GM19452 (cell line): ENCODE data around the gene ITPRID1.
"Not testable (repeated sequence)": the region's sequence is repeated elsewhere in the genome, so short reads cannot be mapped to it uniquely, and the experiment has no call there.

Experiments
- ATAC-seq: cut with Tn5 transposase; IDR thresholded peaks from one replicate; pipeline ENCODE4 v1.9.1; 2021; ENCODE audit not compliant: unreplicated experiment

ITPRID1 gene

DNA sequence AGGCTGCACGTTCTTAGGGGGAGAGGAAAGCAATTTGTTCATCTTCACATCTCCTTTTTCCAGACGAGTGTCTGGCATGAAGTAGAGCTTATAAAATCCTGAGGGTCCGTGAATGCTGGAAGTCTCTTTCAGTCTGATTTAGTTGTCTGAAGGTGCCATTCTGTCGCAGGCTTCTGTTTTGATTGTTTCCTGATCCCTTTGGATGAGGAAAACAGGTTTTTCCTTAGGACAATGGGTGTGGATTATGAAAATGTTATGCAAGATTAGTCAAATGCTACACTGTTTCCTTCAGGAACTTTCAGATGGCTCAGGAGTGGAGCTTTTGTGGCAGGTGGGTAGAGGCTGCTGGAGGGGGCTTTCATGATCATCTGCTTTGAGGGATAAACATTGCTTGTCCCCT is at the start of gene ITPRID1:
Gene ITPRID1, plus strand, starts transcription at position 301 of the 400 bp plus-strand sequence. CDS start 38,935 bp downstream, outside the sequence.
- ATAC-seq, result no peak

DNA sequence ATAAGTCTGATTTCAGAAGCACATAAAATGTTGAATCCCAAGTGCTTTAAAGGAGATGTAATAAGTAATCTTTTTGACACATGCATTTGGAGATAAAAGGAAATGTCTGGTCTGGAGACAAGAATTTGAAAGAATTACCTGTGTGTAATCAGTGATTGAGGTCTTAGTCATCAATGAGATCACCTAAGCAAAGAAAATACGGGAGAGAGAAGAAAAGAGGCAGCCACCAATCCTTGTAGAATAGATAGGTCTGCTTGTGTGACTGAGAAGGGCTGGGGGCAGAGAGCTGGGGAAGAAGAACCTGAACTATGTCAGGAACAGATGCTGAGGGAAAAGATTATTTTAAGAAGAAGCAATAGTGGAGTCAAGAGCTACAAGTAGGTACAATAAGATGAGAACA is 49.3 kb upstream of the ITPRID1 start:
- no peak for ATAC-seq

DNA sequence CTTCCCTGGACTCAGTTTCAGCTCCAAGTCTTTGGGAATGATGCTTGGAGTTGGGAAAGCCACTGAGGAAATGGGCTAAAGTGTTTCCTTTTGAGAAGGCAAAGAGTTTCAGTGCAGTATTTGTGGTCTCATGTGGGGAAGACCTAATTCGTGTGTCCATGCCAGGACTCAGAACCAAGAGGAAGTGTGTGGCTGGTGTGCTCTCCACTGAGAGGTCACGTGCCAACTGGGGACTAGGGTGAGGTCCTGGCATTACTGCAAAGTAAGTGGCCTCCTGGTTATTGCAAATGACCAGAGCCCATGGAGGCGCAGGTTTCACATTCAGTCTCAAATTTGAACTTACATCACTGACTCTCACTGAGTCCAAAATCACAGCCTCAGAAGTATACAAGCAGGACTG is 48.6 kb upstream of the ITPRID1 start:
- ATAC-seq, result no peak

DNA sequence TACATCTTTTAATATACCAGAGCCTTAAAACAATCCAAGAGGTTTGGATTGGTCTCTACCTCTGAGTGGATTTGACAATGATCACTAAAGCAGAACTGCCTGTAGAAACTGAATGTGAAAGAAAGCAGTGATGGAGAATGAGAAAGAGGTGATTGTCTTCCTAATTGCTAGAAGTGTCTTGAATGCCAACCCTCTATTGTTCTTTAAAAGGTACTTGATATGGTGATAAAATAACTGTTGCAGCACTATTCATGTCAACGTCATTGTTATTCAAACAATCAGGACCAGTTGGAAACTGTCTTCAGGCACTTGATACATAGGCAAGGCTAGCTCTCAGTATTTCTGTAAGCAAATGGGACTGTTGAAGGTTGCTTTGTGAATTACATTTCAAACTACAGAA is 47.9 kb upstream of the ITPRID1 start:
- no peak for ATAC-seq

DNA sequence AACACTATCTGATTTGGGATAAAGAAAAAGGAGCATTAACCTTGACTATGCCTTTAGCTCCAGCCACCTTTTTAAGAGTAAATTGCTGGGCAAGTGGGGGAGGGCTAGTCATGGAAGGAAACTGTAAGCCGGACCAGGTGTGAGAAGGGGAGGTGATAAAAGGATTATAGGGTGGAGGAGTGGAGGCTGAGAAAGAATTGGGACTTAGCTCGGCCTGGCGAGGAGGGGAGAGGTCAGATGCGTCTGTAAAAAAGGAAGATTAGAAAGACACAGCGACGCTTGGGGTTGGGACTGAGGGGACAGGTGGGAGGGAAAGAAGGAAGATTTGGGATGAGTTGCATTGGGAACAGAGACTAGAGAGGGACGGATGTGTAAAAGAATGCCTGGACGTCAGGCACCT is 43.0 kb upstream of the ITPRID1 start:
- not testable (repeated sequence) for ATAC-seq

DNA sequence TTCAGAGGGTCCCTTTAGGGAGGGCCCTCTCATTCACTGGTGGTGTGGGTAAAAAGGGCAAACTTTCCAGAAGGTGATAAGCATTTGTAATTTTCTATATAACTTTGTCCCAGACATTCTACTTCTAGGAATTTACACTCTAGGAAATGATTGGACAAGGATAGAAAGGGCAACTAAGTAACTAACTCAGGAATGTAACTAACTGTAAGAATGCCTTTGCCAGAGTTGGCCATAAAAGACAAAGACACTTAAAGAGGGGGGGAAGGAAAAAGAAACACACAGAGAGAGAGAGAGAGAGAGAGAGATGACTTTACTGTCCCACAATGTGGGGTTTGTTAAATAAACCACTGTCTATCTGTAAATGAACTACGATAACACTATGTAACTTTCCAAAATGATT is 38.5 kb upstream of the ITPRID1 start:
- no peak for ATAC-seq

DNA sequence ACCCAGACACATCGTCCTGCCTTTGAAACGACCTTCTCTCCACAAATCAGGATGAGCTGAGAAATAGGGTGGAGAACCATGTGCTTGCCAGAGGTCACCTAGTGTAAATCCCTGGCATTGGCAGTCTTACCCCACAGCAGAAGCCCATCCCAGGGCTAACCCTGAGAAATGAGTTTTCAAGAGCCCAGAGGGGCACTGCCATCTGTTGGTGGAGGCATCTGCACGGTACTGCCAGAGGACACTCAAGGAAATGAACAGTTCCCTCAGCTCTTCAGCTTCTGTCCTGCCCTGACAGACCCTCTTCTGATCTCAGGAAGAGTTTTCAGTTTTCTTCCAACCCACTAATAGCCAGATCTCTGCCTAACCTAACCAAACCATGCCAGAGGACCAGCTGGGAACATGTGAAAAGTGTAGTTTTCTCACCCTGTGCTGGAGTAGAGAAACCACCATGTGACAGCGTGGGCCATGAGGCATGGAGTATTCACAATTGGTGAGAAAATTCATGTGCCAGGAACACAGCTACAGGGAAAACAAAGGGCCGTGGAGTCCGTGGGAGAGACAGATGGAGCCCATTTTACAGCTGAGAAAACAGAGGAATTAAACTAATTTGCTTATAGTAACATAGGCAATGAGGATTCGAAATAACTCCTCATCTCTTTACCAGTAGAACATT is 37.7 kb upstream of the ITPRID1 start:
- no peak for ATAC-seq

DNA sequence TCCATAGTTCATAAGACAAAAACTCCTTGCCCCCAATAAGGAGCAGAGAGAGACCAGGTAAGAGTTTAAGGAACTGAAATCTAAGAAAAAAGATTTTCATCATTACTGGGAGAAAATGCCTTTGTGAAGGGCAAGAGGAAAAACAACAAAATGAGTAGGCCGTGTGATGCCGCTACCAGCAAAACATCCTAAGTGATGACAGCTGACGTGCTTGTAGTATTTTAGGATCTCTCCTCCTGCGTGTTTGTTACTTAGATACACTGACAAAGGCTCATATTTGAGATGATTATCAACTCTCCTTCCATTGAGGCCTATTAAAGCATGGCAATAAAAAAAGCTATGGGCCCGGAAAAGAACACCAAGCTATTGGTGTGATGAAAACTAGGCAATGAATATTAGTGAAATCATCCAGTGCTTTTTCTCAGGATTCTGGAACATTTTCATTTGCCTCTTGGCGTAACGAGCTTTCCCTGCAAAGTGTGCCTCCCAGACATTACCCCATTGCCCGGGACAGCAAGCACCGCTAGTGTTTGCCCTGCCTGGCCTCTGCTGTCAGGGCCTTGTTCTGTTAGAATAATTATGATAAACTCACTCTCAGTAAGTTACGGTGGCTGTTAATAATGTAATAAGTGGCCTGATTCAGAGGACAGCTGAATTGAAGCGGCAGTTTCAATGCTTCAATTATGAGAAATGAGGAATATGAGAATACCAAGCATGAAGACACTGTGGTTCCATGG is 36.8 kb upstream of the ITPRID1 start:
- ATAC-seq, result no peak

DNA sequence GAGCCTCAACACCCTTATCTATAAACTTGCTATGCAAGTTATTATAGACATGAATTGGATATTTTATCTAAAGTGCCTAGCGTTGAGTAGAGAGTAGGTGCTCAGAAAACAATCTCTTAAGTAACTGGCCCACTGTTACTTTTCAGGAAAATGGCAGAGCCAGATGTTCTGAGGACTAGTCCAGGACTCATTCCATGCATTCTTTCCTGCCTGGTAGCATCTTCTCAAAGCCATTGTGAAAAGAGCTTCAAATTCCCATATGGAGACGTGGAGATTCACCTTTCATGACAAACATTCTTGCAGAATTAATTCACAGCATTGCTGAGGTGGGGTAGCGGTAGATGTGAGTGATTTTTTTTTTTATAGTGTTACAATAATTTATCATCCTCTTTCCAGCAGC is 35.9 kb upstream of the ITPRID1 start:
- no peak for ATAC-seq

DNA sequence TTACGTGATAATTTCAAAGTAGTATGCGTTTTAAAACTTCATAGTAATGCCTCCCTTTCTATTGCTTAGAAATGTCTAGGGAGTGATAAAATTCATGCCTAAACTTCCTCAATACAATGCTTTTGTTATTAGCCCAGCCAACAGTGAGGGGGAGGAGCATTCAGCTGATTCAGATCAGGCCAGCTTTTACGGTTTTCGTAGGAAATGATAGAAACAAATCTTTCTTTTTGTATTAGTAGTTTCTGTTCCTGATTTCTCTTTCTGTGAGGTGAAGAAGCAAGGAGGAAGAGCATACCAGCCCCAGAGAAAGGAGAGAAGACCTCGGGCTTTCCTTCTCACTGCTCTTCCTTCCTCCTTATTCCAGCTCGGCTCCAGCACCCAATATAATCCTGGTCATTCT is 35.2 kb upstream of the ITPRID1 start:
- ATAC-seq, result peak; percentile 84

DNA sequence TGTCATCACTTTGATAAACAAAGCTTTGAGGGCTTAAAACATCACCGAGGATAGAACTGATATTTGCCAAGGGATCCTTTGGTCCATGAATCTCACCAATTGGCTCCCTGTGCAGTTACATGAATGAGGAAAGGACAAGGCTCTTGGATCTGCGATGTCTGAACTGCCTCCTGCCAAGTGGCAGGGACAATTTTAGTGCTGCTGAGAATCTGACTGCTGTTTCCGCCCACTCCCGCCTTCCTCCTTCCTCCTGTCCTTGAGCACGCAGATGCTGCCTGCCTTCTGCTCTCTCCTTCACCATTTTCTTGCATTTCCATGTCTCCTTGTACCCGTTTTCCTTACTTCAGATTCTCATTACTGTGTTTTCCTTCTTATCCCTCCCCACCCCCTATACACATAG is 26.8 kb upstream of the ITPRID1 start:
- no peak for ATAC-seq

DNA sequence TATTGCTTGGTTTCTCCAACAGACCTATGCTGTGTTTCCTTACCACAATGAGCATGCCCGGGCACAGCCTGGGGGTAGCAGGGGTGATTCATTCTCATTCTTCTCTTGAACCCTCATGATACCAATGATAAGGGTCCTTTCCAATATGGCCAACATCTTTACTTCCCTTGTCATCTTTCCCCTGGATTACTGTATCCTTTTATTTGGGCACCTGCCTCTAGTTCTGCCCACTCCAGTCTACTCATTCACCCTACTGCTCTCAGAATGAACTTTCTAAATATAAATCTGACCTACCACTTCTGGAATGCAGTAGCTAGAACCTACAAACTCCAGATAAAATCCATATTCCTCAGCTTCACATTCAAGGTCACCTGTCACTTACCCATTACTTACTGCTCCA is 26.4 kb upstream of the ITPRID1 start:
- ATAC-seq, result no peak

DNA sequence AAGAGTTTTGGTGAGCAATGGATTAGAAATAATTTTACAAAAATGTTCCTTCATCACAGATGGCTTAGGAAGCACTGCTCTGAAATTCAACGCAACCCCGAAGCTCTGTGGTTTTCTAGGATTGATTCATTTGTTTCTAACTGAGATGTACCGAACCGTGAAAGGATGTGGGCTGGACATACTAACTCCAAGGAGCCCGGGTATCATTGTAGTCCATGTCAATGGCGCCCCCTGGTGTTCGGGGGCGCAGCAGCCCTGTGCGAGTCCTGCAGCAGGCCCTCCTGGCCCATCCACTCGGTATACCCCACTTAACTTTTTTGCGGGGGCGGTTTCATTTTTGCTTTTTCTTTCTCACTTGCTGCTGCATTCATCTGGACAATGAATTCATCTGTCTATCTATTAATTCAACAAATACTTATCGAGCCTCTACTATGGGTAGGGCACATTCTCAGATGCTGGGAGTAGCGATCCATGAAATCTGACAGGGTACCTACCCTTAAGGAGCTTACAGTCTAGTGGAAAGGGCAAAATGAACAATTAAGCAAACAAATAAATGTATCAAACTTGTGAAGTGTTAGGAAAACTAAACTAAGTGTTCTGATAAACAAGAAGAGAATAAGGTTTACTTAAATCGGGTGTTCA is 25.2 kb upstream of the ITPRID1 start:
- peak; percentile 98 for ATAC-seq

DNA sequence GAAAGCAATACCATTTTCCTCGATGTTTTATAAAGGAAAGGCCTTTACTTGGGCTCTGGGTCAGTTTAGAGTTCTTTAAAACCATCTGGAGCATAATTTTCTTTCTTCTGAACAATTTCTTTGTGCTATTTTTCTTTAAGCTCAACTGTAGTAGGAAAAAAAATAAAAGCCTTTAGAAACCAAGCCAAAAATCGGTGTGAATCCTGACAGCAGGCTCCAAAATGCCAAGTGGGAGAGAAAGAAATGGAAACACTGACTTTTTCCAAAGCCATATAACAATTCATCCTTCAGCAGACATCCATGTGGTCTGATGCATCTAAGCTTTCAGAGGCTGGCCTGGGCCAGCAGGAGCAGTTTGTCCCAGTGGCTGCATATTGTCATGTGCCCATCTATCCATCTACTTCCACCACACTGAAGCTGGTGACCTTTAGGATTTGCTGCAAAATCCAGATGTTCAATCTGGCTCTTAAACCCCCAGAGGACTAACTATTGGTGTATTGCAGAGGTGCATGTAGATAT is 23.0 kb upstream of the ITPRID1 start:
- no peak for ATAC-seq

DNA sequence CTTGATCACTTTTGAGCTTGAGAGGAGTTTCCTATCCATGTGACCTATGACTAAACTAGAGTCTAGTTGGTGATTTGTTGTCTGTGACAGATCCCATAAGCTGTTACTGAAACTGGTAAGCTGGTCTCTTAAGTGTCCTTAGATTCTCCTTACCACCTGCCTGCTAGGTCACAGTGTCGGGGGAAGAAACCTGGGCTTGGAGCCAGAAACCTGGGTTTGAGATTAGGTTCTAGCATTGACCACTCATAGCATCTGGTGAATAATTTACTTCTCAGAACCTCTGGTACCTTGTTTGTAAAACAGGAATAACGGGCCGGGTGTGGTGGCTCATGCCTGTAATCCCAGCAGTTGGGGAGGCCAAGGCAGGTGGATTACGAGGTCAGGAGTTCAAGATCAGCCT is 21.8 kb upstream of the ITPRID1 start:
- no peak for ATAC-seq

DNA sequence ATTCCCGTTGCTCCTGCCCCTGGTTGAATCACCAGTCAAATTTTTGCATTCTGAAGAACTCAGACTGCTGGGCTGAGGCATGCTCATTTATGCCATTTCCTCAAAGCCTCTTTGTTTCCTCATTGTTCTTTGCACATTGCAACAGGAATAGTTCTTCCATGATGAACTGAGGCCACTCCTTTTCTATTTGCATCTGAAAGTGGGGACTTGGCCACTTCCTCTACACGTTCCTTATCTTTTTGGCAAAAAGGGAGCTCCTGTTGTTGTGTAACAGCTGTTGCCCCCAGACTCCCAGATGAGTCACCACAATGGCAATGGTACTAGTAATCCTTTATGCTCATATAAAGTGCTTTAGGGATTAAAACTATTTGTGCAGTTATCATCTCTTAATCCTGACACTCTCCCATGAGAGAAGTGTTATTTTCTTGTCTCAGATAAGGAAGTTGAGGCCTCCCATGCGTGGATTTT is 20.1 kb upstream of the ITPRID1 start:
- no peak for ATAC-seq

DNA sequence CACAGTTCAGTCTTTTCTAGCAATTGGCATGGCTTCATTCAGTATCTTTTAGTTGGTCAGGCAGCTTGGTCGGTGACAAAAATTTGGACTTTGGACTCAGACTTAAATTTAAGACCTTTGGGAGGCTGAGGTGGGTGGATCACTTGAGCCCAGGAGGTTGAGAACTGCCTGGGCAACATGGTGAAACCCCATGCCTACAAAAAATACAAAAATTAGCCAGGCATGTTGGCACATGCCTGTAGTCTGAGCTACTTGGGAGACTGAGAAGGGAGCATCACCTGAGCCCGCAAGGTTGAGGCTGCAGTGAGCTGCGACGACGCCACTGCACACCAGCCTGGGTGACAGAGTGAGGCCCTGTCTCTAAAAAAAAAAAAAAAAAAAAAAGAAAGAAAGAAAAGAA is 19.5 kb upstream of the ITPRID1 start:
- ATAC-seq, result no peak

DNA sequence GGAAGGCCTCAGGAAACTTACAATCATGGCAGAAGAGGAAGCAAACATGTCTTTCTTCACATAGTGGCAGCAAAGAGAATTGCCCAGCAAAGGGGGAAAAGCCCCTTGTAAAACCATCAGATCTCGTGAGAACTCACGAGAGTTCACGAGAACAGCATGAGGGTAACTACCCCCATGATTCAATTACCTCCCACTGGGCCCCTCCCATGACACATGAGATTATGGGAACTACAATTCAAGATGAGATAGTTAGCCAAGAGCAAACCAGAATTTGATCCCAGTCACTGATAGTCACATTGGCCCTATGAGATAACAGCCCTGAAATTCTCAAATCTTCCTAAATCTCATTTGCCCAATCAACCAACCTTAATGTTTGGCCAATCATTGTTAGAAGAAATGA is 18.2 kb upstream of the ITPRID1 start:
- ATAC-seq, result no peak

DNA sequence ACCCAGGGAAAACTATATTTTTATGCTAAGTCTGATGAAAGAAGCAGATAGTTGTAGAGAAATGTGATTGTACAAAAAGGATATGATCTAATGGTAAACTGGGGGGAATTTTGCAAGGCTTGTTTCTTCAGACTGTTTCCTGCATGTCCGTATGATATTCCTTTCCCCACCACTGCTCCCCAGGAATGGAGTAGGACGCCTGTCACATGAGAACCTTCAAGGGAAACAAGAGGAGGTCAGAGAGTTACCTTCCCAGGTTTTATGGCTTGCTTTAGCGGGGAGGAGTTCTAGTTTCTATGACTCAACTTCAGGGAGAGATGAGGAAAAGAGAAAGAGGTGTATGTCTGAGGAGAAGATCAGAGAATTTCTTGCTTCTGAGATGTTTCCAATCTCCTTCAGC is 16.4 kb upstream of the ITPRID1 start:
- ATAC-seq, result no peak

DNA sequence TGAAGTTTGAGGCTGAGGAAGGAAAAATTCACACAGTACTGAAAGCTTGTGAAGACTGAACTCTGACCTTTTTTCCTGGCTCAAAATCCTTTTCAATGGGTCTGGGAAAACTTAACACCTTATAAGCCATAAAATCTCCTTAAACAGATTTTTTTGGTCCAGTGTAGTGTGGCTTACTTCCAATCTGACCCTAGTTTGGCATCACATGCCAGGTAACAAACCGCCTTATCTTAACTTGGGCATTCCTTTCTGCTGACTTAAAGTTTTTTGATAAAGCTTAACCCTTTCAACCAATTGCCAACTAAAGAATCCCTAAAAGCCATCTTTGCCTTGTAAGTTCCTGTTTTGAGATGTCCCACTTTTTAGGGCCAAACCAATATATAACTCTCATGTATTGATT is 13.2 kb upstream of the ITPRID1 start:
- no peak for ATAC-seq

DNA sequence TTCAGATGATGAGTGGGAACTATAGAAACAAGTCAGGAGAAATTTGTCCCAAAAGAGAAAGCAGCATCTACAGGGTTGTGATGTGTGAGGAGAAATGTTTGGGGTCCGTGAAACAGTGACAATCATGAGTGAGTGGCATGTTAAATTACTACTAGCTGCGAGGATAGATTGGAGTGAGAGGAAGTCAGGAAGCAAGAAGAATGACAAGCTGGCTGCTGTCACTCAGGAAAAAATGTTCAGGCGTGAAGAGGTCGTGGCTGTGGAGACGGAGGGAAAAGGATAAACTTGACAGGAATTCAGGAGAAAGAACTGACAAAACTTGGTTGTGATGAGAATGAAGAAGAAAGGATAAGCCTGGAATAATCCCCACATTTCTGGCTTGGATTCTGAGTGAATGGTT is 5.1 kb upstream of the ITPRID1 start:
- no peak for ATAC-seq

DNA sequence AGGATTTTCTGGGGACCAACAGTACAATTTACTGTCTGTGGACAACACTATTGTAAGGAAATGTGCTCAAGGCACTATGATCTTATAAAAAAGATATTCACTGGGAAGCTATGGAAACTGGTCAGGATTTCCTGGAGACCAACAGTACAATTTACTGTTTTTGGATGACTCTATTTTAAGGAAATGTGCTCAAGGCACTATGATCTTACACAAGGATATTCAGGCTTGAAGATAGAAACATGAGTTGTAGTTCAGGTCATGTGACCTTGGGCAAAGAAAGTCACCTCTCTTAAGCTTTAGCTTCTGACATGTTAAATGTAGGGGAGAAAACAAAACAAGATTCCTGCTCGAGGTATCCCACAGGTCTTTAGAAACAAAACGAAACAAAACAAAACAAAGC is 1.7 kb upstream of the ITPRID1 start:
- no peak for ATAC-seq
